NCI-H446 (cell line): ENCODE results near the gene CACNB3.
A peak's percentile ranks its signal among the peaks of the same experiment; 100 is the strongest.

Experiments
- DNase-seq, 2 experiments: peaks; one replicate each; lab custom pipeline; 2025; lab: John Stamatoyannopoulos, UW

CACNB3 gene

GRCh38 chr12:48817873-48818830, at the start of gene CACNB3:
TSS of gene CACNB3 (plus strand) at chr12:48818496. CDS start at chr12:48818930, 434 bp downstream.
- DNase-seq = peak; percentile 14 to 56

GRCh38 chr12:48768736-48769135, 49.6 kb upstream of the CACNB3 start:
- DNase-seq = no peak

- DNase-seq = no peak
Measured at GRCh38 chr12:48770756-48771155, 47.5 kb upstream of the CACNB3 start.

- no peak for DNase-seq
Measured at GRCh38 chr12:48771588-48772112, 46.6 kb upstream of the CACNB3 start.

GRCh38 chr12:48773686-48774085, 44.6 kb upstream of the CACNB3 start:
- no peak for DNase-seq

- no peak for DNase-seq
Measured at GRCh38 chr12:48774516-48774915, 43.8 kb upstream of the CACNB3 start.

GRCh38 chr12:48775299-48775698, 43.0 kb upstream of the CACNB3 start:
- no peak for DNase-seq

GRCh38 chr12:48775991-48776649, 42.2 kb upstream of the CACNB3 start:
- DNase-seq = no peak

- DNase-seq = no peak
Measured at GRCh38 chr12:48776956-48777355, 41.3 kb upstream of the CACNB3 start.

- no peak for DNase-seq
Measured at GRCh38 chr12:48777501-48778400, 40.5 kb upstream of the CACNB3 start.

- DNase-seq = no peak
Measured at GRCh38 chr12:48779869-48780268, 38.4 kb upstream of the CACNB3 start.

GRCh38 chr12:48780381-48781025, 37.8 kb upstream of the CACNB3 start:
- DNase-seq = no peak

- no peak for DNase-seq
Measured at GRCh38 chr12:48781750-48782456, 36.4 kb upstream of the CACNB3 start.

GRCh38 chr12:48782457-48783395, 35.6 kb upstream of the CACNB3 start:
- no peak for DNase-seq

GRCh38 chr12:48783432-48783831, 34.9 kb upstream of the CACNB3 start:
- no peak for DNase-seq

- DNase-seq = no peak
Measured at GRCh38 chr12:48786591-48787544, 31.4 kb upstream of the CACNB3 start.

- DNase-seq = peak in 1 of 2 experiments; percentile 11
Measured at GRCh38 chr12:48787791-48788523, 30.3 kb upstream of the CACNB3 start.

- no peak for DNase-seq
Measured at GRCh38 chr12:48788524-48788853, 29.8 kb upstream of the CACNB3 start.
